Measurements from ENCODE around the gene KCNH8. TPM values are rescaled to one million over a fixed set of nuclear protein-coding genes. Genes with fewer than 3 reads are reported as not detected.

KCNH8 gene
- total RNA-seq, 1 experiment from 2014 or later: 0.19 TPM

DNA sequence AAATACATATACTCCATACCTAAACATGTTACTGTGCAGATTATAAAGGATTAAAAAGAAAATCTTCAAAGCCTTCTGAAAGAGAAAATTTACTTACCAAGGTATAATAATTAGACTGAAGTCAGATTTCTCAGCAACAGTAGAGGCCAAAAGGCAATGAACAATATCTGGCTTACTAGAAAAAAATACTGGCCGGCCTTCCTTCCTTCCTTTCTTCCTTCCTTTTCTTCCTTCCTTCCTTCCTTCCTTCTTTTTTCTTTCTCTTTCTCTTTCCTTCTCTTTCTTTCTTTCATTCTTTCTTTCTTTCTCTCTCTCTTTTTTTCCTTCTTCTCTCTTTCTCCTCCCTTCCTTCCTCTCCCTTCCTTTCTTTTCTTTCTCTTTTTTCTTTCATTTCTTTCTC, 209.6 kb downstream of the KCNH8 start:
- Histone ChIP-seq H3K9me3 (ENCODE audit: low read length) (peaks cover 5% of the 10 kb centered on the region; the same call in 1 of the 2 replicates), H3K9me2 (replicated peaks; ENCODE audit: insufficient read depth, low read length) (no peaks in the 10 kb centered on the region), H3K79me2 (ENCODE audit: low read length) (no peaks in the 10 kb centered on the region), H3K4me3 (ENCODE audit: low read length) (no peak overlapping the region), H4K20me1 (ENCODE audit: insufficient read depth, low read depth, low read length) (no peaks in the 10 kb centered on the region), H2AFZ (ENCODE audit: low read length) (no peak overlapping the region), H3K9ac (ENCODE audit: low read length) (no peak overlapping the region), H3K4me1 (ENCODE audit: low read length) (no peaks in the 10 kb centered on the region), H3K27ac (ENCODE audit: low read length) (no peak overlapping the region), H3K36me3 (ENCODE audit: insufficient read depth, low read length) (no peaks in the 10 kb centered on the region), H3K4me2 (ENCODE audit: low read depth, low read length, poor library complexity, severe bottlenecking) (no peak overlapping the region), H3K27me3 (ENCODE audit: low read length) (no peaks in the 10 kb centered on the region)
- no peak for DNase-seq

DNA sequence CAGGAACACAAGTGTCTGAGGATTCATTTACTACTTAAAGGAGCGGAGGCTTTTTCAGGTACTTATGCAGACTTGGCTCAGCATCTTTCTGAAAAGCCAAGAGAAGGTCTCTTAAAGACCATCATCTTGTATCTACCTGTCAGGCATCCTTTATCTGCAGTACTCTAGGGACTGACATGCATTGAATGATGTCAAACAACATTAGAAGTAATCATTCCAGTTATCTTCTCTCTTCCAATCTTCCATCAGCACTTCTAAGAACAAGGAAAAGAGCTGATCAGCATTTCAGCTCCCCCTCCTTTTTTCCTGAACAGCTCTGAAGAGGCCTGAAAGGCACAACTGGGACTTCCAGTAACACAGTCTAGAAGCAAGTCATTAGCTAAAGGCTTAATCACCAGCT, 214.8 kb downstream of the KCNH8 start:
- no peak overlapping the region for H3K27ac ChIP-seq (ENCODE audit: low read length)
- no peak overlapping the region for H3K4me3 ChIP-seq (ENCODE audit: low read length)
- H3K27me3 ChIP-seq (ENCODE audit: low read length): no peaks in the 10 kb centered on the region
- no peaks in the 10 kb centered on the region for H4K20me1 ChIP-seq (ENCODE audit: insufficient read depth, low read depth, low read length)
- no peak overlapping the region for H3K4me2 ChIP-seq (ENCODE audit: low read depth, low read length, poor library complexity, severe bottlenecking)
- H3K36me3 ChIP-seq (ENCODE audit: insufficient read depth, low read length): no peaks in the 10 kb centered on the region
- no peaks in the 10 kb centered on the region for H3K4me1 ChIP-seq (ENCODE audit: low read length)
- H3K9me2 ChIP-seq (replicated peaks; ENCODE audit: insufficient read depth, low read length): no peaks in the 10 kb centered on the region
- no peaks in the 10 kb centered on the region for H3K79me2 ChIP-seq (ENCODE audit: low read length)
- H3K9ac ChIP-seq (ENCODE audit: low read length): no peak overlapping the region
- DNase-seq: no peak
- H2AFZ ChIP-seq (ENCODE audit: low read length): no peak overlapping the region
- H3K9me3 ChIP-seq (ENCODE audit: low read length): peaks cover 15% of the 10 kb centered on the region

- Histone ChIP-seq H3K27me3 (ENCODE audit: low read length) (no peaks in the 10 kb centered on the region), H3K9ac (ENCODE audit: low read length) (no peak overlapping the region)
Measured at GRCh38 chr3:19364148-19364547, 215.8 kb downstream of the KCNH8 start.

GRCh38 chr3:19365471-19365870, 217.2 kb downstream of the KCNH8 start:
- no peaks in the 10 kb centered on the region for H3K79me2 ChIP-seq (ENCODE audit: low read length)
- H3K4me2 ChIP-seq (ENCODE audit: low read depth, low read length, poor library complexity, severe bottlenecking): no peak overlapping the region
- no peak overlapping the region for H3K27ac ChIP-seq (ENCODE audit: low read length)
- no peaks in the 10 kb centered on the region for H3K9me2 ChIP-seq (replicated peaks; ENCODE audit: insufficient read depth, low read length)
- H3K4me3 ChIP-seq (ENCODE audit: low read length): no peak overlapping the region
- H3K9me3 ChIP-seq (ENCODE audit: low read length): peaks cover 18% of the 10 kb centered on the region
- H3K27me3 ChIP-seq (ENCODE audit: low read length): no peaks in the 10 kb centered on the region
- H4K20me1 ChIP-seq (ENCODE audit: insufficient read depth, low read depth, low read length): no peaks in the 10 kb centered on the region
- H3K9ac ChIP-seq (ENCODE audit: low read length): no peak overlapping the region
- no peaks in the 10 kb centered on the region for H3K4me1 ChIP-seq (ENCODE audit: low read length)
- DNase-seq: no peak
- H3K36me3 ChIP-seq (ENCODE audit: insufficient read depth, low read length): no peaks in the 10 kb centered on the region
- no peak overlapping the region for H2AFZ ChIP-seq (ENCODE audit: low read length)

More at GRCh38 chr3:19364148-19364547, 215.8 kb downstream of the KCNH8 start:
- DNase-seq: no peak
- Histone ChIP-seq H4K20me1 (ENCODE audit: insufficient read depth, low read depth, low read length) (no peaks in the 10 kb centered on the region), H3K79me2 (ENCODE audit: low read length) (no peaks in the 10 kb centered on the region), H3K4me2 (ENCODE audit: low read depth, low read length, poor library complexity, severe bottlenecking) (no peak overlapping the region), H3K4me1 (ENCODE audit: low read length) (no peaks in the 10 kb centered on the region), H3K4me3 (ENCODE audit: low read length) (no peak overlapping the region), H2AFZ (ENCODE audit: low read length) (no peak overlapping the region), H3K9me3 (ENCODE audit: low read length) (peaks cover 15% of the 10 kb centered on the region), H3K27ac (ENCODE audit: low read length) (no peak overlapping the region), H3K9me2 (replicated peaks; ENCODE audit: insufficient read depth, low read length) (no peaks in the 10 kb centered on the region), H3K36me3 (ENCODE audit: insufficient read depth, low read length) (no peaks in the 10 kb centered on the region)

DNA sequence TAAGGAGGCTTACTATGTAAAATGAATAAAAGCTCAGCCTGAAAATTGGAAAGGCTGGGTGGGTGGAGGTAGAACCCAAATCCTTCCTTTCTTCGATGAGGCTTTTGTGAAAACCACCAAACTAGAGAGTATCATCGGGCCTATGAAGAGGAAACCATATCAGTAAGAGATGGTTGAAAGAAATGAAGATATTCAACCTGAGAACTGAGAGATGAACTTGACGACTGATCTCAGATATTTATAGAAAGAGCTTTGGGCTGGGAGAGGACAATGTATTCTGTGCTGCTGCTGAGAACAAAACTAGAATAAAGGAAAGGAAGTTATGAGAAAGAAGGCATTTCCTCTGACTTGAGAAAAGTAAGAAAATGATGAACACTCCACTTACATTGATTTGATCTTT, 236.6 kb downstream of the KCNH8 start:
- H4K20me1 ChIP-seq (ENCODE audit: insufficient read depth, low read depth, low read length): no peaks in the 10 kb centered on the region
- no peaks in the 10 kb centered on the region for H3K79me2 ChIP-seq (ENCODE audit: low read length)
- no peaks in the 10 kb centered on the region for H3K27me3 ChIP-seq (ENCODE audit: low read length)
- no peak overlapping the region for H3K4me2 ChIP-seq (ENCODE audit: low read depth, low read length, poor library complexity, severe bottlenecking)
- H3K4me3 ChIP-seq (ENCODE audit: low read length): no peak overlapping the region
- no peaks in the 10 kb centered on the region for H3K9me2 ChIP-seq (replicated peaks; ENCODE audit: insufficient read depth, low read length)
- H2AFZ ChIP-seq (ENCODE audit: low read length): no peak overlapping the region
- no peak overlapping the region for H3K9ac ChIP-seq (ENCODE audit: low read length)
- DNase-seq: no peak
- no peak overlapping the region for H3K27ac ChIP-seq (ENCODE audit: low read length)
- H3K9me3 ChIP-seq (ENCODE audit: low read length): peaks cover 4% of the 10 kb centered on the region; the same call in 1 of the 2 replicates
- H3K36me3 ChIP-seq (ENCODE audit: insufficient read depth, low read length): no peaks in the 10 kb centered on the region
- no peaks in the 10 kb centered on the region for H3K4me1 ChIP-seq (ENCODE audit: low read length)

DNA sequence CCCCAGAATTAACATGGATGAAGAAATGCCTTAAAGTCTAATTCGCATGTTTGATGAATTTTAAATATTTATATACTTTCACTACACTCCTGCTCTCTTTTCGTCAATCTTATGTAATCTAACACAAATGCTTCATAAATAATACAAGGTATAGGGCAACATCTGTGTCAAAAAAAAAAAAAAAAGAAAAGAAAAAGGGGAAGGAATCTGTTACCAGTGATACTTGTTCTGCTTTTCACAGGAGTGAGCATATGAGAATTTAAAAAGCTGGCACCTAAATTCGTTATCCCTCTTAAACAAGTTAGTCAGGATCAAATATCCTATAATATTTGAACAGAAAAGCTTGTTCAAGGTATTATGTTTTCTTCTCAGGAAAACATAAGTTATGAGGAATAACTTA, 243.8 kb downstream of the KCNH8 start:
- Histone ChIP-seq H3K4me2 (ENCODE audit: low read depth, low read length, poor library complexity, severe bottlenecking) (no peak overlapping the region), H3K4me3 (ENCODE audit: low read length) (no peak overlapping the region), H3K9ac (ENCODE audit: low read length) (no peak overlapping the region), H3K79me2 (ENCODE audit: low read length) (no peaks in the 10 kb centered on the region), H4K20me1 (ENCODE audit: insufficient read depth, low read depth, low read length) (no peaks in the 10 kb centered on the region), H3K27me3 (ENCODE audit: low read length) (no peaks in the 10 kb centered on the region), H3K4me1 (ENCODE audit: low read length) (no peaks in the 10 kb centered on the region), H3K9me3 (ENCODE audit: low read length) (peaks cover 4% of the 10 kb centered on the region; the same call in 1 of the 2 replicates), H3K9me2 (replicated peaks; ENCODE audit: insufficient read depth, low read length) (no peaks in the 10 kb centered on the region), H2AFZ (ENCODE audit: low read length) (no peak overlapping the region), H3K36me3 (ENCODE audit: insufficient read depth, low read length) (no peaks in the 10 kb centered on the region), H3K27ac (ENCODE audit: low read length) (no peak overlapping the region)
- no peak for DNase-seq

GRCh38 chr3:19394946-19395345, 246.6 kb downstream of the KCNH8 start:
- no peak overlapping the region for H3K9ac ChIP-seq (ENCODE audit: low read length)
- no peaks in the 10 kb centered on the region for H3K79me2 ChIP-seq (ENCODE audit: low read length)
- H3K27me3 ChIP-seq (ENCODE audit: low read length): no peaks in the 10 kb centered on the region
- H3K9me3 ChIP-seq (ENCODE audit: low read length): no peaks in the 10 kb centered on the region
- H4K20me1 ChIP-seq (ENCODE audit: insufficient read depth, low read depth, low read length): no peaks in the 10 kb centered on the region
- no peaks in the 10 kb centered on the region for H3K9me2 ChIP-seq (replicated peaks; ENCODE audit: insufficient read depth, low read length)
- no peak overlapping the region for H2AFZ ChIP-seq (ENCODE audit: low read length)
- no peak overlapping the region for H3K4me3 ChIP-seq (ENCODE audit: low read length)
- H3K27ac ChIP-seq (ENCODE audit: low read length): no peak overlapping the region
- H3K36me3 ChIP-seq (ENCODE audit: insufficient read depth, low read length): no peaks in the 10 kb centered on the region
- H3K4me2 ChIP-seq (ENCODE audit: low read depth, low read length, poor library complexity, severe bottlenecking): no peak overlapping the region
- no peak for DNase-seq
- H3K4me1 ChIP-seq (ENCODE audit: low read length): no peaks in the 10 kb centered on the region

- Histone ChIP-seq H2AFZ (ENCODE audit: low read length) (no peak overlapping the region), H3K36me3 (ENCODE audit: insufficient read depth, low read length) (no peaks in the 10 kb centered on the region), H3K4me1 (ENCODE audit: low read length) (no peaks in the 10 kb centered on the region), H3K27ac (ENCODE audit: low read length) (no peak overlapping the region), H3K27me3 (ENCODE audit: low read length) (no peaks in the 10 kb centered on the region), H3K9me3 (ENCODE audit: low read length) (no peaks in the 10 kb centered on the region), H3K79me2 (ENCODE audit: low read length) (no peaks in the 10 kb centered on the region), H3K4me2 (ENCODE audit: low read depth, low read length, poor library complexity, severe bottlenecking) (no peak overlapping the region), H3K4me3 (ENCODE audit: low read length) (no peak overlapping the region), H4K20me1 (ENCODE audit: insufficient read depth, low read depth, low read length) (no peaks in the 10 kb centered on the region), H3K9me2 (replicated peaks; ENCODE audit: insufficient read depth, low read length) (no peaks in the 10 kb centered on the region), H3K9ac (ENCODE audit: low read length) (no peak overlapping the region)
- no peak for DNase-seq
Measured at GRCh38 chr3:19396726-19397125, 248.4 kb downstream of the KCNH8 start.

GRCh38 chr3:19399356-19399755, 251.0 kb downstream of the KCNH8 start:
- Histone ChIP-seq H3K9me3 (ENCODE audit: low read length) (no peaks in the 10 kb centered on the region), H3K36me3 (ENCODE audit: insufficient read depth, low read length) (no peaks in the 10 kb centered on the region), H3K4me2 (ENCODE audit: low read depth, low read length, poor library complexity, severe bottlenecking) (no peak overlapping the region), H3K27me3 (ENCODE audit: low read length) (no peaks in the 10 kb centered on the region), H3K9me2 (replicated peaks; ENCODE audit: insufficient read depth, low read length) (no peaks in the 10 kb centered on the region), H2AFZ (ENCODE audit: low read length) (no peak overlapping the region), H3K79me2 (ENCODE audit: low read length) (no peaks in the 10 kb centered on the region), H3K4me1 (ENCODE audit: low read length) (no peaks in the 10 kb centered on the region), H3K4me3 (ENCODE audit: low read length) (no peak overlapping the region), H4K20me1 (ENCODE audit: insufficient read depth, low read depth, low read length) (no peaks in the 10 kb centered on the region), H3K27ac (ENCODE audit: low read length) (no peak overlapping the region), H3K9ac (ENCODE audit: low read length) (no peak overlapping the region)
- no peak for DNase-seq
